Kidney (tissue), 14 donors: ENCODE measurements around the gene PSMD8. TPM values are rescaled to one million over a fixed set of nuclear protein-coding genes. Genes with fewer than 3 reads are reported as not detected.

Experiments used
- DNase-seq, 5 donors: peaks; one replicate each; pipeline ENCODE4 v3.0.0-alpha.2; 2013 to 2020
- FAIRE-seq: peaks from 2 replicates; lab custom pipeline; 2012; peaks lifted over from hg19 to GRCh38; lab: Jason Lieb, UNC
- H3K27ac ChIP-seq, 2 donors: one replicate each; pipeline ENCODE4 v1.7.0; 2013; ENCODE audit warnings: low read depth in 2 of 2, low read length in 2 of 2, inconsistent platforms in 1 of 2
- H3K27me3 ChIP-seq: one replicate; pipeline ENCODE4 v1.7.1; 2013; ENCODE audit warnings: low read length, inconsistent platforms; ENCODE audit not compliant: control insufficient read depth, insufficient read depth
- H3K36me3 ChIP-seq, 3 donors: one replicate each; pipeline versions ENCODE4 v1.7.0 to v1.7.1; 2013; ENCODE audit warnings: low read length in 3 of 3, control low read depth in 1 of 3, inconsistent platforms in 1 of 3; ENCODE audit not compliant: insufficient read depth in 3 of 3, control insufficient read depth in 2 of 3
- H3K4me1 ChIP-seq, 3 donors: one replicate each; pipeline versions ENCODE4 v1.7.0 to v1.7.1; 2013; ENCODE audit warnings: low read length in 3 of 3, inconsistent platforms in 1 of 3, low read depth in 1 of 3; ENCODE audit not compliant: control insufficient read depth in 2 of 3, insufficient read depth in 2 of 3
- H3K4me3 ChIP-seq, 3 donors: one replicate each; pipeline versions ENCODE4 v1.7.0 to v1.8.1; 2013; ENCODE audit warnings: low read length in 3 of 3, control low read depth in 1 of 3, inconsistent platforms in 1 of 3
- H3K9ac ChIP-seq, 3 donors: one replicate each; pipeline versions ENCODE4 v1.7.0 to v1.7.1; 2013; ENCODE audit warnings: low read length in 3 of 3, control low read depth in 1 of 3, inconsistent platforms in 1 of 3
- H3K9me3 ChIP-seq, 3 donors: one replicate each; pipeline versions ENCODE4 v1.7.0 to v1.7.1; 2013; ENCODE audit warnings: low read length in 3 of 3, control low read depth in 1 of 3, inconsistent platforms in 1 of 3; ENCODE audit not compliant: control insufficient read depth in 2 of 3, insufficient read depth in 1 of 3
- CTCF ChIP-seq: IDR thresholded peaks from 3 replicates; pipeline ENCODE4 v1.5.1; 2012; ENCODE audit warnings: mild to moderate bottlenecking, moderate library complexity, borderline replicate concordance; ENCODE audit not compliant: insufficient read depth; ENCODE audit errors: extremely low read depth
- intact Hi-C: fragments of 100-400 bp; cut with DNase I; formaldehyde crosslinking; loops from one replicate; pipeline ENCODE4 v1.11.1; 2022
- polyA plus RNA-seq: library from polyadenylated mRNA; stranded (reverse); fragments of 350-450 nt; fragmentation: Illumina TruSeq; extraction: RNeasy Lipid Tissue Mini Kit (QIAGEN cat#74804); gene quantifications from one replicate; pipeline ENCODE4 v1.2.3, GENCODE V29; 2014; ENCODE audit warnings: low read depth, low replicate concordance; ENCODE audit not compliant: insufficient read depth
- total RNA-seq: library from RNA; stranded (reverse); fragmentation: NEBNext Ultra II Directional; extraction: Animal tissue kit (Norgen Biotek cat#: 25700); gene quantifications from one replicate; pipeline ENCODE4 v1.2.1, GENCODE V29; 2021
- donor health status: control.
- donor health status: control.
- donor health status: control.
- donor health status: control.
- donor health status: control.
- donor health status: DM: yes; HTN: yes; CAD: no.
- donor health status: Normal renal cell carcinoma (clear cell type).

The PSMD8 gene
- total and polyA plus RNA-seq, 2 donors from 2014 or later: 126 to 217 TPM

GRCh38 chr19:38352611-38353010, 21.8 kb upstream of the PSMD8 start:
- H3K36me3 ChIP-seq: no peaks in the 10 kb centered on the region
- intact Hi-C loops: no loop called here
- no peaks in the 10 kb centered on the region for H3K9me3 ChIP-seq
- no peak overlapping the region for H3K9ac ChIP-seq
- DNase-seq: no peak
- no peak overlapping the region for H3K4me3 ChIP-seq
- TF ChIP-seq CTCF: no peak
- no peak for FAIRE-seq
- no peaks in the 10 kb centered on the region for H3K4me1 ChIP-seq
- no peak overlapping the region for H3K27ac ChIP-seq
- no peaks in the 10 kb centered on the region for H3K27me3 ChIP-seq

GRCh38 chr19:38355728-38356725, 18.3 kb upstream of the PSMD8 start:
- no peak overlapping the region for H3K27ac ChIP-seq
- H3K36me3 ChIP-seq: no peaks in the 10 kb centered on the region
- FAIRE-seq: no peak
- DNase-seq: peak in 1 of 5 donors; percentile 58
- H3K9ac ChIP-seq: no peak overlapping the region
- no peaks in the 10 kb centered on the region for H3K9me3 ChIP-seq
- H3K4me3 ChIP-seq: no peak overlapping the region
- H3K27me3 ChIP-seq: peaks cover 4% of the 10 kb centered on the region
- intact Hi-C loops: no loop called here
- no peak for TF ChIP-seq CTCF
- no peaks in the 10 kb centered on the region for H3K4me1 ChIP-seq

- Histone ChIP-seq H3K36me3 (no peaks in the 10 kb centered on the region), H3K4me3 (no peak overlapping the region), H3K27ac (no peak overlapping the region), H3K4me1 (peaks cover 0 to 3% (median 0%) of the 10 kb centered on the region in 3 donors), H3K9ac (no peak overlapping the region), H3K27me3 (peaks cover 7% of the 10 kb centered on the region), H3K9me3 (no peaks in the 10 kb centered on the region)
- no peak for TF ChIP-seq CTCF
- FAIRE-seq (no peak), DNase-seq (no peak)
- intact Hi-C loops: no loop called here
Measured at GRCh38 chr19:38358071-38358470, 16.3 kb upstream of the PSMD8 start.
